GM12875 (cell line): ENCODE data around the gene FNIP2.
"Not testable (repeated sequence)": the region's sequence is repeated elsewhere in the genome, so short reads cannot be mapped to it uniquely, and the experiment has no call there.

Experiments
- H3K4me3 ChIP-seq: one replicate; pipeline ENCODE4 v1.5.1; 2011; ENCODE audit warnings: low read depth, low read length, control low read depth
- TF ChIP-seq, protein P1 (sequence below): IDR thresholded peaks from 2 replicates; pipeline ENCODE4 v1.5.1; 2011; ENCODE audit warnings: low read depth, mild to moderate bottlenecking, control low read depth, inconsistent platforms, low read length, moderate library complexity, borderline replicate concordance; ENCODE audit not compliant: insufficient read depth

FNIP2 gene

DNA sequence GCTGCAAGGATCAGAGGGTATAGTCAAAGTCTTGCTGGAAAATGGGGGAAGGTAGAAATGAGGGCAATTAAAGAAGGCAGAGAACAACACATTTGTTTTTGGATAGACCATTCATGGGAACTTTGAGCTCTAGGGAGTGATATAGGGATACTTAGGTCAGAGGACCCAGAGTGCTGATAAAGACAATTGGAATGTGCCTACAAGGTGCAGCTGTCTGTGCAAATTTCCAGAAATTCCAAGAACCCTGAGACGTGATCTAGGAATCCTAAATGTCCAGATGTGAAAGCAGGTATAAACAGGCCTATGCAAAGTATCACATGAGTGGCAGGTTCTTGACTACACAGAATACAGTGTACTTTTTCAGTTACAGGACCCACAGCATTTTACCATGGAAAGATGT, 24.2 kb downstream of the FNIP2 start:
- TF ChIP-seq, protein P1, sequence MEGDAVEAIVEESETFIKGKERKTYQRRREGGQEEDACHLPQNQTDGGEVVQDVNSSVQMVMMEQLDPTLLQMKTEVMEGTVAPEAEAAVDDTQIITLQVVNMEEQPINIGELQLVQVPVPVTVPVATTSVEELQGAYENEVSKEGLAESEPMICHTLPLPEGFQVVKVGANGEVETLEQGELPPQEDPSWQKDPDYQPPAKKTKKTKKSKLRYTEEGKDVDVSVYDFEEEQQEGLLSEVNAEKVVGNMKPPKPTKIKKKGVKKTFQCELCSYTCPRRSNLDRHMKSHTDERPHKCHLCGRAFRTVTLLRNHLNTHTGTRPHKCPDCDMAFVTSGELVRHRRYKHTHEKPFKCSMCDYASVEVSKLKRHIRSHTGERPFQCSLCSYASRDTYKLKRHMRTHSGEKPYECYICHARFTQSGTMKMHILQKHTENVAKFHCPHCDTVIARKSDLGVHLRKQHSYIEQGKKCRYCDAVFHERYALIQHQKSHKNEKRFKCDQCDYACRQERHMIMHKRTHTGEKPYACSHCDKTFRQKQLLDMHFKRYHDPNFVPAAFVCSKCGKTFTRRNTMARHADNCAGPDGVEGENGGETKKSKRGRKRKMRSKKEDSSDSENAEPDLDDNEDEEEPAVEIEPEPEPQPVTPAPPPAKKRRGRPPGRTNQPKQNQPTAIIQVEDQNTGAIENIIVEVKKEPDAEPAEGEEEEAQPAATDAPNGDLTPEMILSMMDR = no peak
- H3K4me3 ChIP-seq = no peak overlapping the region

DNA sequence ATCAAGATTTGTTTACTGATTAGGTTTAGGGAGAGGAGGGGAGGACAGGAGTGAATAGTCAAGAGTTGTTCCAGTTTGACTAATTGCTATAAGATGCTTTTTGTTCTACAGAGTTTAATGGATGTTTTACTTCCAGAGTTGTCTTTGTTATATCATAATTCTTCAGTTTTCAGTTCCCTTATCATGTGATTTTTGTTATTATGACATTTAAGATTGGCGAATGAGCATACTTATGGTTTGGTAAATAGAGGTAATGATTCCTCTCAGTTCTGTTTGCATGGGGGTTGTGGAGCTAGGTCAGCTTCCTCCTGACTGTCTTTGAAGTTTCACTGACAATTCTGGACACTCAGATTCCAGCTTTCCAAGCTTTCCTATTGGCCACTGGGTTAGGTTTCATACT, 24.6 kb downstream of the FNIP2 start:
- not testable (repeated sequence) for H3K4me3 ChIP-seq

DNA sequence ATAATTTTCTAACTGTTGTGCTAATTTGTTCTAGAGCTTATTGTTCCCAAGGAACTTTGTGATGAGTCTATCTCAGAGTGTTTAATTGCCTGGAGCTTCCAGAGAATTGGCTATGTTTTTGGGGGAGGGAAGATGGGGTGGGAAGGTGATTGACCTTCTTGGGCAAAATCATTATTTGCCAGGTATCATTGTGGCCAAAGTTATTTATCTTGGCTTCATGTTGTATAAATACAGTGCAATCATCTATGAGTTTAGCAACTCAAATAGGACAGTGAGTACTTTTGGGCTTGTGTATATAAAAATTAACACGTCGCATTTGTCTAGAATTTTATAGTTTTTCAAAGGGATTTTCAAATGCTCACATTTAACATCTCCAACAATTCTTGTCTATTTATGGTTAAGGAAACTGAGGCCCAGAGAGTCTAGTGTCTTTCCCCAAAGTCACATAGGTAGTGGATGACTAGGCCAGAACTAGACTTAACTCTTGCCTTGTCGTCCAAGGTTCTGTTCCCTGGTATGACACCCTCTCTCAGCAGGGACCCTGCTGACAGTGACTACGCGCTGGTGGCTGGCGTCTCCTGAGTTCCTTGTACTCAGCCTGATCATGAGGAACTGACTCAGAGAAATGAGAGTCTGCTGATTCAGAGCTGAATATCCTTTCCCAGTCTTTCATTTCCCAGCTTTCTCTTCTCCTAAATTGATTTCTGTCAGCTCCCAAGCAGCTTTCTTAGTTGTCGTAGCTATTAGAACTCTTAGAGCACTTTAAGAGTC, 27.7 kb downstream of the FNIP2 start:
- TF ChIP-seq, protein P1 = no peak
- H3K4me3 ChIP-seq = no peak overlapping the region

DNA sequence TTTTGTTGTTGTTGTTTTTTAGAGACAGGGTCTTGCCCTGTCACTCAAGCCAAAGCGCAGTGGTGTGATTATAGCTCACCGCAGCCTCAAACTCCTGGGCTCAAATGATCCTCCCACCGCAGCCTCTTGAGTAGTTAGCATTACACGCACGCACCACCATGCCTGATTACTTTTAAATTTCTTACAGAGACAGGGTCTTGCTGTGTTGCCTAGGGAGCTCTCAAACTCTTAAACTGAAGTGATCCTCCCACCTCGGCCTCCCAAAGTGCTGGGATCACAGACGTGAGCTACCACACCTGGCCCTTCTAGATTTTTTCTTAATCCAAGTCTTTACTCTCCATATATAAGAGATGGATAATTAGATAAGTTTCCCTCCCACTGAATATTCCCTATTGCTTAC, 29.2 kb downstream of the FNIP2 start:
- TF ChIP-seq, protein P1 = no peak
- H3K4me3 ChIP-seq = no peak overlapping the region

DNA sequence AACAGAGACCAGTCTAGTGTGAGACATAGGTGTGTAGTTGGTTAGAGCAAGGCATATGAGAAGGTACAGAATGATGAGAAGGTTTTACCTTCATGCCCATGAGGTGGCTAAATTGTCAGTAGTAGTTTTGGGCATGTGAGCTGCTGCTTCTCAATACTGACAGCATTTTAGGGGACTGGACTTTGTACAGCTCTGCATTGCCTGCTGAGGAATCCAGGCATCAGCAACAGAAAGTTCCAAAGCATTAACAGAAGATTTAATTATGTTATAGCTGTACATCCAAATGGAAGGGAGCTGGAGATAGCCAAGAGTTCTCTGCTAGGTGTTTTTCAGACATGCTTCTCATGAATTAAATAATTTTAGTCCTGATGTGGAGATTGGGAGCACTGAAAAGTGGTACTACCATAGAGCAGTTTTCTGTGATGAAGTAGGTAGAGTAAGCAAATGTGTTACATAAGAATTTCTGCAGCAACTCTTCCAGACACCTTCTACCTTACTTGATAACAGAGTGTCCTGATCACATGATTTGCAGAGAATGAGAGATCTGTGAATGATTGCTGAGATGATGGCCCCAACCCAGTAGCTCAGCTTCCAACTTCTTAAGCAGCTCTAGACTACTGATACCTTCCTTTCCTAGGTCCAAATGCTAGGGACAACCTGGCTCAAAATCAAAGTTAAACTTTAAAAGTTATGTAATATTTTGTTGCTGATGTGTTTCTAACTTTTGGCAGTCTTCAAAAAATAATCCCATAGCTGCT, 30.4 kb downstream of the FNIP2 start:
- H3K4me3 ChIP-seq = no peak overlapping the region
- TF ChIP-seq, protein P1 = no peak

DNA sequence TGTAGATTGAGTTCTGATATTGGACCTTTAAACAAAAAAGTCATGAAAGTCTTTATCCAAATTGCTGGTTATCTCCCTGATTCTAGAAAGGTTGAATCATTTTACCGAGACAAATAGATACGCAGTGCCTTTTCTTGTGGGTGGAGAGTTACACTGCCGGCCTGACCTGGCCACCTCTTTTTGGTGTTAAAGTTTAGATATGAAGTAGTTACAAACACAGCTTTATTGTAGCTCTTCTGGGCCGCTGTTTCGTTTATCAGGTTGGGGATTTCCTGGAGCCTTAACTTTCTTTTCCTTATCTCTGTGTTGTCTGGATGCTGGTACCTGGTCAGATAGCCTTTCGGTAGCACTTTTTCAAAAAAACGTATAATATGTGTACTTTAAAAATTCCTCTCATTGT, 31.0 kb downstream of the FNIP2 start:
- TF ChIP-seq, protein P1 = no peak

DNA sequence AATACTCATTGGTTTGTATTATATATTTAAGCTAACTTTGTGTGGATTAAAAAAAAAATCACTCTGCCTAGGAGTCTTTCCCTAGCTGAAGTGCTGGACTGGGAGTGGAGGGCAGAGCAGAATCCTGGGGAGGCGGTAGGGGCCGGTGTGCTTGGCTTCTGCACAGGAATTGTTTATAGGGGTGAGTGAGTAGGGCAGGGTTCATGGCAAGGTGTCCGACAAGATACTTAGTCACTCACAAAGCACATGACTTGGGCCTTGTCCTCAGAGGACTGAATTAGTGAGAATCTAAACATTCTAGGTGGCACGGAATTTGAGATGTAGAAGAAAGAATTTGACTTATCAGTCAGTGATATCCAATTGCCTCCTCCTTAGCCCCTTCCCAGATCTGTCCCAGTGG, 32.2 kb downstream of the FNIP2 start:
- TF ChIP-seq, protein P1 = no peak
- no peak overlapping the region for H3K4me3 ChIP-seq

More for the DNA sequence above, 31.0 kb downstream of the FNIP2 start:
- H3K4me3 ChIP-seq = no peak overlapping the region
